DMS79 treated with DMSO at 0.1 percent for 48 hours (cell line): Measurements from ENCODE around the gene FBXW7.
A peak's percentile ranks its signal among the peaks of the same experiment; 100 is the strongest.
"Not testable (repeated sequence)": the region's sequence is repeated elsewhere in the genome, so short reads cannot be mapped to it uniquely, and the experiment has no call there.

Experiments
- DNase-seq: peaks from one replicate; lab custom pipeline; 2025; lab: John Stamatoyannopoulos, UW

FBXW7 gene, protein sequence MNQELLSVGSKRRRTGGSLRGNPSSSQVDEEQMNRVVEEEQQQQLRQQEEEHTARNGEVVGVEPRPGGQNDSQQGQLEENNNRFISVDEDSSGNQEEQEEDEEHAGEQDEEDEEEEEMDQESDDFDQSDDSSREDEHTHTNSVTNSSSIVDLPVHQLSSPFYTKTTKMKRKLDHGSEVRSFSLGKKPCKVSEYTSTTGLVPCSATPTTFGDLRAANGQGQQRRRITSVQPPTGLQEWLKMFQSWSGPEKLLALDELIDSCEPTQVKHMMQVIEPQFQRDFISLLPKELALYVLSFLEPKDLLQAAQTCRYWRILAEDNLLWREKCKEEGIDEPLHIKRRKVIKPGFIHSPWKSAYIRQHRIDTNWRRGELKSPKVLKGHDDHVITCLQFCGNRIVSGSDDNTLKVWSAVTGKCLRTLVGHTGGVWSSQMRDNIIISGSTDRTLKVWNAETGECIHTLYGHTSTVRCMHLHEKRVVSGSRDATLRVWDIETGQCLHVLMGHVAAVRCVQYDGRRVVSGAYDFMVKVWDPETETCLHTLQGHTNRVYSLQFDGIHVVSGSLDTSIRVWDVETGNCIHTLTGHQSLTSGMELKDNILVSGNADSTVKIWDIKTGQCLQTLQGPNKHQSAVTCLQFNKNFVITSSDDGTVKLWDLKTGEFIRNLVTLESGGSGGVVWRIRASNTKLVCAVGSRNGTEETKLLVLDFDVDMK

DNA sequence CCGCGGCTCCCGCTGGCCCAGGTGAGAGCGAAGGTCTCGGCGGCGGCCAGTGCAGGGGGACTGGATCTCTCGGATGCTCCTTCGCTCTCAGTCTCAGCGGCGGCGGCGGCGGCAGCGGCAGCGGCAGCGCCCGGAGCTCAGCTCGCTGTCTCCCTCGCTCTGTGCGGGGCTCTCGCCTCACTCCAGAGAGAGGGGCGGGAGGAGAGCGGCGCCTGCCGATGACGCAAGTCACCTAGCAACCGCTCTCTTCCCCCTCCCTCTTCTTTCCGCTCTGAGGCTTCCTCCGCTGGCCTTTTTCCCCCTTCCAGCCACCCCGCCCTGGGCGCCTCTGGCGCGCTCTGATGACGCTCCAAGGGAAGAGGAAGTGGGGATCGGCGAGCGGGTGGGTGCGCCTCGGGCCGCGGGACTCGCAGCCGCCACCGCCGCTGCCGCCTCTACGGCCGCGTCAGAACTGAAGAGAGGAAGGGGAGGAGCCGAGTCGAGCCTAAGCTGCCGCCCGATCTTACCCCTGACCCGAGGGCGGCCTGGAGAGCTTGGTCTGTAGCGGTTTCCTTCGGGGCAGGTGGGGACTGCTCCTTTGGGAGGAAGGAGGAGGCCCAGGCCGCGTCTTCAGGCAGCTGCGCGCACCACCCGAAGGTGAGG lies at the start of gene FBXW7:
TSS of gene FBXW7 (minus strand) at position 190 of the 642 bp plus-strand sequence. CDS start 124,289 bp downstream, outside the sequence.
- DNase-seq = peak; percentile 86

DNA sequence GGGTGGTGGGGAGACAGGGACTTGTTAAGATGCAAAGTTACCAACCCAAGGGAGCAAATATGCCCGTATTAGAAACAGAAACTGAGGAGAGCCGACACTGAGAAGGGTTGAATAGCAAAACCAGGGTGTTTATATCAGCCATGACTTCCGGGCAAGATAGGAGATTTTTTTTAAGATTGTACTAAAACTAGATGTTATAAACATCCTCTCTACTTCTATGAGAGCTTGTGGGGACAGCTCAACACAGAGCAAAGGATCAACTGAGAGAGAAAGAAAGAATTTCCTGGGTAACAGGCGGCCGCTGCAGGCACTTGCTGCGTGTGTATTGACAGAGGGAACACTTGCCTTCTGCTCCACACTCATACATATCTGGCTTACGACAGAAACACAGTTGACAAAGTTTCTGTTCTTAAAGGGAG lies 49.1 kb upstream of the FBXW7 start:
- no peak for DNase-seq

DNA sequence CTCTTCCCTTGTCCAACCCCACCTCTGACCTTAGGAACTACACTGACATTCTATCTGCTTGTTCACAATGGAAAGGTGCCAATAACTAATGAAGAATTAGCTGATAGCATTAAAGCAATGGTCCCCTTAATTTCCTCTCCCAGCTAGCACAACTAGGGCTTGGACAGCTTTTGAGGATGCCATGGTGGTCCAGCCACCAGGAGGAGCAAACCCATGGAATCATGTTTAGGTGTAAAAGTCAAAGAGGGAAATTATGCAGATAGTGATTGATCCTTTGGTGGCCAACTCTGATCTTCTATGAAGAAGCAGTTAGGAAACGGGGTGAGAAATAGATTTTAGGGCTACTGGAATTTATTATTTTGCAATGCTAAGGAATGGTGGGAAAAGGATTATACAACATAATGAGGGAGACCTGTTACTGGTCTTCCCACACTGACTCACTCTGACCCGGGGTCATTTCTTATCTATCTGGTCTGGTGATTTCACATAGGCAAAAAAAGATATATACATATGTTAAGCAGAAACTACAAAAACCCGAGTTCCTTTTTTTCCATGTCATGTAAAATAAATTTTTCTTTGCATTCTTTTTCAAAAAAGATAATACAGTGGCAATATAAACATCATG lies 45.8 kb upstream of the FBXW7 start:
- DNase-seq = no peak

DNA sequence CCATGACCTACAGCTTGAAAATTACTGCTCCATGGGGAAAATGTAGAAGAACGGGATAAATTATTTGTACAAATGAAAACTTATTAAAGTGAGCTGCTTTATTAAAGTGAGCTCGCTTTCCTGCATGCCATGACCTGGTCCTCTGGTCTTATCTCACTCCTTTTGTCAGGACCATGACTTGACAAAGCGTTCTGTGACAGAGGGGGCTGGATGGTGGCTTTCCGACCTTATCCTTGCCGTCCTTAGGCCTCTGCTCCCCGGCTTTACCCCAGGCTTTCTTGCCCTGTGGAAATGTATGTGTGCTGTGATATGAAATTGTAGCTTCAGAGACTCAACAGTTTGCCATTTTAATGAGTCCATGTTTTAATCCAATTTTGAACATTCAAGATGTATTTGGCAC lies 44.0 kb upstream of the FBXW7 start:
- DNase-seq = no peak

DNA sequence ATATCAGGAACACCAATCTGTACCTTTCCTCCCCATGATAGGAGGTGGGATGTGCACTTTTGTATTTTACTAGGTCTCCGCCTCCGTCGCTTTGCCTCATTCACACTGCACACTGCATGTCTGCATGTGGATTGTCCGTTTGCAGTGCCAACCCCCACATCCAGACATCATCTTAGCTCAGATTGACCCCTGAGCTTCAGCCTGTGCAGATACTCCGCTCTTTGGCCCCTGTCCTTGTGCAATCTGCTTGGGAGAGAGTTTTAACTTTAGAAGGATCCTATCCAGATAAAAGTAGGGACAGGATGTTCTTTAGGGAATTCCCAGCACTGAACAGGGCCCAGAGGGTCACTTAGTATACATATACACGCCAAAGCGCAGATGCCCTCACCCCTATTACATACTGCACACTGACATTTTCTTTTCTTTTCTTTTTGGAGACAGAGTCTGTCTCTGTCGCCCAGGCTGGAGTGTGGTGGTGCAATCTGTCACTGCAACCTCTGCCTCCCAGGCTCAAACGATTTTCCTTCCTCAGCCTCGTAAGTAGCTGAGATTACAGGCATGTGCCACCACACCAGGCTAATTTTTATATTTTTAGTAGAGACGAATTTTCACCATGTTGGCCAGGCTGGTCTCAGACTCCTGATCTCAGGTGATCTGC lies 43.3 kb upstream of the FBXW7 start:
- DNase-seq = no peak

DNA sequence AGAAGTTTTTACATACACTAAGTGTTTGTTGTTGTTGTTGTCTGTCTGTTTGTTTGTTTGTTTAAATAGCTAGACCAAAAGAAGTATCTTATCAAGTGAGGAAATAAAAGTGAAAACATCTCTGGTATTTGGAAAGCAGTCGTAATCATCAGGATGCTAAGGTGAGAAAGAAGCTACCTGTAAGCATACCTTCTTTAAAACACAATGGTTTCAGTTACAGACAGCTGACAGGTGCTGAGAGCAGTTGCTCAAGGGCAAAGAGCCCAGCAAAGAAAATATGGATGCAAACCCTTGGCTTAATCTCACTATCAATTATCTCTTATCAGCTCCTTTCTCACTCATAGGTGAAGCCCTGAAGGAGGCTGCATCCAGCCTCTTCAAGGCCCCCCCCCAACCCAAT lies 42.8 kb upstream of the FBXW7 start:
- no peak for DNase-seq

DNA sequence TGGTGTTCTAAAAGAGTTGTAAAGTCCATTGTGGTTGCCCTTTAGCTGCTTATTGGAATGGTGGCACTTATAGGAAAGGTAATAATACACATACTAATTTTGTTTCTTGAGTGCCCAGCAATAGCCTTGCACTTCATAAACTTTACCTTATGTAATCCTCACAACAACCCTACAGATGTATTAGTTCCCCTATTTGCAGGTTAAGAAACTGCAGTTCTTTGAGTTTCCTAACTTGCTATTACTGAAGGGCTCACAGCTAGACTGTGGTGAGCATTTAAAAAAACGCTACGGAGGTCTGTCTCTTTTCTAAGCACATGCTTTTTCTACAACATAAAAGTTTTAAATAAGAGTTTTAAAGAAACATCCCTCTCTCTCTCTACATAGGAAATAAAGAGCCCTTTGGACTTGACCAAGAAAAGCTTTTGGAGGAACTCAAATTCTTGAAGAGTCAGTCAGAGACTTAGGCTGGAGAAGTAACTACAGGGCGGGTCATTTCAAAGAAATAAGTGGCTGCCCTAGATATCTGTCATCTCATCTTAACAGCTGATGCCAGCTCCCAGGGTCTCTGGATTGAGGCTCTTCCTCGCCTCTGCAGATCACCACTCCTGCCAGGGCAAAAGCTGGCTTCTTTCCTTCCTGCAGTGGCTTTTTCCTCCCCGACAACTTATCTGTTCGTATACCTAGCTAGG lies 42.0 kb upstream of the FBXW7 start:
- DNase-seq = no peak

DNA sequence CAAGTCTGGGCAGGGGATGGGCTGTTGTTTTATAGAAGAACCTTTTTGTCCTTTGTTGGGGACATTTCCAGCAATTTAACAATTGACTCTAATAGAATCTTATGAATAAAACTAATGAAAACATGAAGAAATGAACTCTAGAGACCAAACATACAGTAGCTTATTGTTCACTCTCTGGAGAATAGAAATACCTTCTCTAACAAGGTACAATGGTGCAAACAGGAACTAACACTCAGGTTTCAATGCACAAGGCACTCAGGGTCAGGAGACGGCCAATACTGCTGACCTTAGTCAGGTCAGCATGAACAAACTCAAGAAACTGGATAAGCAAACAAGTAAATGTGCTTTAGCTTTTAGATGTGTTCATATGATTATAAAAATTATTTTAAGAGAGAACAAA lies 39.6 kb upstream of the FBXW7 start:
- DNase-seq = no peak

DNA sequence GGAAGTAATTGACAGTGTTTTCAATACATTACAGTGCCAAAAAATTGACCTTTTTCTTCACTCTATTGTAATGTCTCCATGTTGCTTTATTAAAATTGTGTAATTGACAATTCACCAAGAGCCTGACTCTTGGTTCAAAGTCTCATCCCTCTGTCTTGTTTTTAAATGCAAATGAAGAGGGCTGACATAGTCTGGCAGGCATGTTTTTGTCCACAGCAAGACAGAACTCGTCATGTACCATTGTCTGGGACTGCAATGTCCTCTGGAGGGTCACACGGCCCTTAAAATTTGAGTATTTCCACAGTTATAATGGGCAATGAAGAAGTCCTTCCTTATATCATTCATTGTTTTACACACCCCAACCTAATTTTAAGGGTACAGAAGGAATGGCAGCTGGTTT lies 38.0 kb upstream of the FBXW7 start:
- DNase-seq = no peak

DNA sequence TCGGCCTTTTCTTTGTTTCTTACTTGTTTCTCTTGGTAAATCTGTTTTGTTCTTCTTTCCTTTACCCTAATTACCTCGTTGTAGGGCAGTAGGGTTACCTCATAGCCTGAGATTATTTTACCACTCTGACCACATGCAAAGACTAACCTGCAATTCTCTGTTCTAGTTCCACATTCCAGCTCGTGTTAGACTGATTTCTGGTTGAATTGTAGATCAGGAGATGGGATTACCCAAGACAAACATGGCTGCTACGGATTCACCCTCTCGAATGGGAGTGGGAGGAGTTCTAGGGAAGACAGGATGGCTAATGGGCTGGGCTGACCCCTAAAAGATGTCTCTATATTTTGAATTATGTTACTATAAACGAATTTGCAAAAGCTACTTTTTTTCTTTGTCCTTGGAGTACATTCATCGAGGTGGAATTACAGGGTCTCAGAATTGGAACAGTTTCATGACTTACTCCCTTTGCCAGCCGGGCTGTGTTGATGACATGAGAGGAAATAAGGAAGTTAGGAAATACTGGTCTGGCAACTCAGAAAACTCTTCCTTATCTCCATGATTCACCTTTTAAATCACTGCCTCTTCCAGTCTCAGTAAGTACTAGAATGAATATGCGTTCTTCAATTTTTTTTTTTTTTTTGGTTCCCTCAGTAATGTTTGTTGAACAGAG lies 36.7 kb upstream of the FBXW7 start:
- no peak for DNase-seq

DNA sequence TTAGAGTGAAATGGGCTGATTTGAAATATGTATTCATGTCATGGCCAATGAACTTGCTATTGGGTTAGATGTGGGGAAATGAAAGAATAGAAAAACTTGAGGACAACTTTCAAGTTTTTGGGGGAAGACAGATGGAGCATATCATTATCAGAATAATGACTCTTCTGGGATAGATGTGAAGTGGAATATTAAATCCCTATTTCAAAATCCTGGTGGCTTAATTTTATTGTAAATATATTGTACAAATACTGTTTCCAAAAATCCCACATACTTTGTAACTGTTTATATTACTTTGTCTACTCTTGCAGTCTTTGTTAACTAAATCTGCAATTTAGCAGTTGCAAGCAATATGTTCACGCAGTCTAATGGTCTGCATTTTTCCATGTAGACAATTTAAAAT lies 35.9 kb upstream of the FBXW7 start:
- no peak for DNase-seq

DNA sequence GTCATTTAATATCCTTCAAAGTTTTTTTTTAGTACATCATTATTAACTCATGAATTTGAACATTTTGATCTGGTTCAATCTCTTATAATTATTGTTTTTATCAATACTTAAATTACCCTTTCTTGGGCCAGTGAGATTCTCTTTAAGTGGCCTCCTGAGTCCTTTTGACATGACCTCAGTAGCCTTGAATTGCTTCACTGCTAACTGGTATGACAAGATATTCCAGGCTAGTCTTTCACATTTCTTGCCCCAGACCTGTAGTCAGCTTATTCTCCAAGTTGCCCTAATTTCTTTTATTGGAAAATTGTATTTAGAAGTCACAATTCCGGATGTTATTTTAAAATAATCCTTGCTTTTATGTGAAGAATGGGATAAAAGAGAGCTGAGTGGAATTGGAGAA lies 35.4 kb upstream of the FBXW7 start:
- no peak for DNase-seq

DNA sequence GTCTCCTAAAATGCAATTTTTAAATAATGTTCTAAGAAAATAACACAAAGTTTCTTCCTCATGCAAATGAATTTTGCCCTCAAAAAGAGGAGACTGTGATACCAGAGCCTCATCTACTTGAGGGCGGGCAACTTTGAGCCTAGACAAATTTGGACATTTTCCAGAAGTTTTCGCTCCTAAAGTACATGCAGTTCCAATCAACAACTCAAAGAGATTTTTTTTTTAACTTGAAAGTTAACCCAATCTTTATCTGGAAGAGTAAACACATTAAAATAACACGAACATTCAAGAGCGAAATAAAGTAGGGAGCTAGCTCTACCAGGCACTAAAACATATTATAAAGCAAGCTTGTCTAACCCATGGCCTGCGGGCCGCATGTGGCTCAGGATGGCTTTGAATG lies 29.4 kb upstream of the FBXW7 start:
- no peak for DNase-seq

DNA sequence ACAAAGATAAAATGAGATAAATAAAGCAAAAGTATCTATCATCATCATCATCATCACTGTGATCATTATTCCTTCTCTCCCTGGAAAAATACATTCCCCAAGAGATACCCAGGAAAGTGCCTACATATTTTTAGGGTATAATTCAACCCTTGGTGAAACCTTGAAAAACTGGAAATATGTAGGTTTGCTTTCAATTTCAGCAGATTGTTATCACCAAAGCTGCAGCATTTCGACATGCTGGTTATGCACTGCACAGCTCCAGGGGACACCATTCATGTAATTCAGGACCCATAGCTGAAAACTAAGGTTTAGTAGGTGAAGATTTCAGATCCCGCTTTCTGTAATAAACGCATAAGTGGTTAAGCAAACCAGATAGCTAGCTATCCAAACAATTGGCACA lies 28.4 kb upstream of the FBXW7 start:
- DNase-seq = no peak

DNA sequence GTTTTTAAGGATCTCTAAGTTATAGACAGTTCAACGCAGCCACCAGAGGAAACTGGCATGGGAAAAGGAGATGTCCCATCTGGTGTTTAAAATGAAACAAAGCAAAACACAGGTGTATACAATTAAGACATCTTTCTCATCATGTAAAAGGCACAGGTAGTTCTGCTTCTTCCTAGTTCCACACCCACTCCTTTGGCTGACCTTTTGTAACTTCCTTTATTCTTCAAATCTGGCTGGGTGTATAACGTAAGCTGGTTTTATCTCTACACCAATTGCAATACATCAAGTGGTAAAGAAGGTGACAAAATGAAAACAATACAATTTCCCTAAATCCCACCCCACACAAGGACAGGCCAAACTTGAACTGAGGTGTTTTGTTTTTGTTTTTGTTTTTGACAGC lies 27.3 kb upstream of the FBXW7 start:
- DNase-seq = no peak

DNA sequence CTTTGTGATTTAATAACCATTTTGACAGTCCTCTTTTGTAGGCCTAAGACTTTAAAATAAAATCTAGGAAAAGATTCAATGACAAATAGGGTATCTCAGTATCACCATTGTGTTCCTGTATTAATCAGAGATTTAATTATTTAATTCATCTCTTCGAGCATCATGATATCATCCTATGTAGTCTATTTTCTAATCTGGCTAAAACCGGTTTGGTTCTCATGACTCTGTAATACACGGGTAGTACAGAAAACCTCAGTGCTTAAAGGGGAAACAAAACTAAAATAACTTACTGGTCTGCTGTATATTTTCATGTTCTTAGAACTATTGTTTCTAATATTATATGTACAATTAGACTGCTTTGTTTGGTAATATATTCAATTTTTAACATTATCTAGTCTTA lies 23.7 kb upstream of the FBXW7 start:
- no peak for DNase-seq

DNA sequence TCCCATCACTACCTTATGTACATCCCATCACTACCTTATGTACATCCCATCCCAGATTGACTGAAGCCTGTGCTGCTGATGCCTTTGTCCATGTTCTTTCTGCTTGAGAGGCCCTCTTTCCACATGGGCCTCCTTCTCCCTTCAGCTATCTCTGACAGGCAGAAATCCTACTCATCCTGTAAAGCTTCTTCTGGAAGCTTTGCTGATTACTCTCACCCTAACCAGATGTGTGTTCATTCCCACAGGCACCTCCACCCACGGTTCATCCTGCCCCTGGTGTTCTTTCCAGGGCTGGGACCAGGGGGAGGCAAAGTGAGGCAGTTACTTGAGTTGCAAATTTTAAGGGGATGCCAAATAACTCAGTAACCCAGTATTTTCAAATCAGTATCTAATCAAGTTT lies 22.5 kb upstream of the FBXW7 start:
- no peak for DNase-seq

DNA sequence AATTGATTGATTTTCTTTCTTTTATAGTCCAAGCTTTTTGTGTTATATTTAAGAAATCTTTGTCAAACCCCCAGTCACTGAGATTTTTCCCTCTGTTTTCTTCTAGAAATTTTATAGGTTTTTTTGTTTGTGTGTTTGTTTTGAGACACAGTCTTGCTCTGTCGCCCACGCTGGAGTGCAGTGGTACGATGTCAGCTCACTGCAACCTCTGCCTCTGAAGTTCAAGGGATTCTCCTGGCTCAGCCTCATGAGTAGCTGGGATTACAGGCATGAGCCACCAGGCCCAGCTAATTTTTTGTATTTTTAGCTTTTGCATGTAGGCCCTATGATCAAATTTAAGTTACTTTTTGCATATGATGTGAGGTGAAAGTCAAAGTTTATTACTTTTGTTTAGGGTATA lies 20.9 kb upstream of the FBXW7 start:
- no peak for DNase-seq

DNA sequence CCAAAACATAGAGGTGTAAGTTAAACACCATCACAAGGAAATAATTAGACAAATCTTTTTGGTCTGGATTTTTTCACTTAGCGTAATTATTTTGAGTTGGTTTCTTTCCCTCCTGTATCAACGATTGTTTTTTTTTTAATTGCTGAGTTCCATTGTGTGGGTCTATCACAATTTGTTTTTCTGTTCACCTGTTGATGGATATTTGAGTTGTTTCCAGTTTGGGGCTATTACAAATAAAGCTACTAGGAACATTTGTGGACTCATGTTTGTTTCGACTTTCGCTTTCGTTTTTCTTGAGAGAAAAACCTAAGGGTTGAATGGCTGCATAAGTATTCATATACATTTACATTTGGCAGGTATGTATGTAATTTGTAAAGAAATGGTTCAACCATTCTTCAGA lies 20.4 kb upstream of the FBXW7 start:
- DNase-seq = no peak

DNA sequence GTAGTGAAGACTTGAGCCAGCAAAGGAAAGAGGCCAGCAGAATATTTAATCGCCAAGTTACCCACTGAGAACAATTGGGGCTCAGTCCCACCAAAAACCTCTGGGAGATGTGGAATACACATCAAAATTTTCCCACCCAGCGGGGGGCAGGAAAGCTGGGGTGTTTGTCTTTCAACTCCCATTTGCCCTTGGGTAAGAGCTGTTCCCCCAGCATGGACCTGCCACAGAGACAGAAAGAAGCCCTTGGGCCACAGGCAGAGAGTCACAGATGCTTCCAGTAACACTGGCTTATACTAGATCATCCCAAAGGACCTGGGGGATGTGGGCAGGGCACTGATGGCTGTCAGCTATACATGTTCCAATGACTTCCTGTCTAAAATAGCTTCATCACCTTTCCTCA lies 18.9 kb upstream of the FBXW7 start:
- no peak for DNase-seq

DNA sequence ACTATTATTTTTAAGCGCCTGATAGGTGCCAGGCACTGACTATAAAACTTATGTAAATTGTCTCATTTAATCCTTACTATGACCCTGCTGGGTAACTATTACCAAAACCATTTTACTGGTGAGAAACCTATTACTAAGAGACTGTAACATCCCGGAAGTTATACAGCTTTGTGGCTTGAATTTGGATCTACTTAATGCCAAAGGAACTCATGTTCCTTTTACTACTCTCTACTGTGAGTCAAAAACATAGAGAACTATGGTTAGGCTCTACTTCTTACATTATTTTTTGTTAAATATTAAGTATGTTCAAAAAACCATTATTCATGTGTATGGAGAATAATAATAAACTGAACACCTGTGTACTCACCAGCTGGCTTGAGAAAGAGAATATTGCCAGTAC lies 14.8 kb upstream of the FBXW7 start:
- not testable (repeated sequence) for DNase-seq
